ENCODE data around the gene NAP1L4.

GRCh38 chr11:2904153-2905052 lies 87.7 kb downstream of the NAP1L4 start:
- no peak for TF ChIP-seq CTCF (IDR thresholded peaks at IDR 0.05; ENCODE audit: low read length)
- no peak for TF ChIP-seq EZH2phosphoT487 (IDR thresholded peaks at IDR 0.05; ENCODE audit: low read length)
- no peak for TF ChIP-seq EZH2 (optimal IDR thresholded peaks at IDR 0.05; ENCODE audit: low read depth, low read length)
